Esophagus muscularis mucosa (tissue), 4 donors: ENCODE results near the gene FOLR3. TPM values are rescaled to one million over a fixed set of nuclear protein-coding genes. Genes with fewer than 3 reads are reported as not detected.

Experiments used
- DNase-seq: peaks from one replicate; pipeline ENCODE4 v3.0.0-alpha.2; 2017; ENCODE audit errors: extremely low spot score
- H3K27ac ChIP-seq, 4 donors: fragments of 200-600 bp; sonication (generic); replicated peaks in 1 of 4; 1 replicate in 3 of 4; 2 replicates in 1 of 4; pipeline ENCODE4 v1.5.1; 2016 to 2019; ENCODE audit warnings: mild to moderate bottlenecking in 1 of 4
- H3K27me3 ChIP-seq, 4 donors: fragments of 200-600 bp; sonication (generic); one replicate each; pipeline versions ENCODE4 v1.5.1 to v1.6.0; 2016 to 2019
- H3K36me3 ChIP-seq, 4 donors: fragments of 200-600 bp; sonication (generic); one replicate each; pipeline ENCODE4 v1.5.1; 2016 to 2019
- H3K4me1 ChIP-seq, 4 donors: fragments of 200-600 bp; sonication (generic); one replicate each; pipeline ENCODE4 v1.5.1; 2016 to 2019
- H3K4me3 ChIP-seq, 4 donors: fragments of 200-600 bp; sonication (generic); 1 replicate in 2 of 4; 2 replicates in 2 of 4; pipeline ENCODE4 v1.5.1; 2016 to 2019; ENCODE audit warnings: mild to moderate bottlenecking in 4 of 4, moderate library complexity in 1 of 4
- H3K9me3 ChIP-seq, 4 donors: fragments of 200-600 bp; sonication (generic); 1 replicate in 3 of 4; 2 replicates in 1 of 4; pipeline ENCODE4 v1.5.1; 2016 to 2019
- EP300 ChIP-seq: sonication (generic); formaldehyde crosslinking; IDR thresholded peaks from one replicate; pipeline ENCODE4 v1.6.1; 2017; ENCODE audit warnings: antibody characterized with exemption
- POLR2A ChIP-seq: fragments of 450-650 bp; IDR thresholded peaks from one replicate; pipeline ENCODE4 v1.6.1; 2017; ENCODE audit warnings: antibody characterized with exemption, moderate library complexity, mild to moderate bottlenecking, low read depth
- POLR2AphosphoS5 ChIP-seq, 2 donors: sonication (generic); formaldehyde crosslinking; IDR thresholded peaks; one replicate each; pipeline ENCODE4 v1.6.1; 2017; ENCODE audit warnings: antibody characterized with exemption in 2 of 2
- WGBS: methylation state at CpG from one replicate; pipeline ENCODE4 v1.1.5; 2018; 5-methylcytosine and 5-hydroxymethylcytosine counted together
- intact Hi-C: fragments of 100-400 bp; cut with DNase I; formaldehyde crosslinking; loops from one replicate; pipeline ENCODE4 v1.15.1; 2023
- total RNA-seq, 4 donors: library from RNA; depleted of rRNA; stranded (reverse); fragments of >200 nt; gene quantifications; one replicate each; pipeline versions ENCODE4 v1.1.0 to v1.2.1, GENCODE V29; 2016
- TF ChIP-seq, protein P1 (sequence below), 3 experiments: fragments of 200-600 bp in 2 of 3; fragments of 450-650 bp in 1 of 3; sonication (generic) in 2 of 3; IDR thresholded peaks; one replicate each; pipeline ENCODE4 v1.5.1; 2017 to 2019; ENCODE audit warnings: antibody characterized with exemption in 3 of 3, mild to moderate bottlenecking in 2 of 3, moderate library complexity in 1 of 3

Gene FOLR3
- total RNA-seq, 4 donors from 2014 or later, result 0.50 to 0.83 TPM; not detected in 2

- H3K27me3 ChIP-seq, result peaks cover 0 to 6% (median 0%) of the 10 kb centered on the region in 4 donors
- no peaks in the 10 kb centered on the region for H3K4me1 ChIP-seq
- no peak for TF ChIP-seq POLR2A
- TF ChIP-seq, protein P1, sequence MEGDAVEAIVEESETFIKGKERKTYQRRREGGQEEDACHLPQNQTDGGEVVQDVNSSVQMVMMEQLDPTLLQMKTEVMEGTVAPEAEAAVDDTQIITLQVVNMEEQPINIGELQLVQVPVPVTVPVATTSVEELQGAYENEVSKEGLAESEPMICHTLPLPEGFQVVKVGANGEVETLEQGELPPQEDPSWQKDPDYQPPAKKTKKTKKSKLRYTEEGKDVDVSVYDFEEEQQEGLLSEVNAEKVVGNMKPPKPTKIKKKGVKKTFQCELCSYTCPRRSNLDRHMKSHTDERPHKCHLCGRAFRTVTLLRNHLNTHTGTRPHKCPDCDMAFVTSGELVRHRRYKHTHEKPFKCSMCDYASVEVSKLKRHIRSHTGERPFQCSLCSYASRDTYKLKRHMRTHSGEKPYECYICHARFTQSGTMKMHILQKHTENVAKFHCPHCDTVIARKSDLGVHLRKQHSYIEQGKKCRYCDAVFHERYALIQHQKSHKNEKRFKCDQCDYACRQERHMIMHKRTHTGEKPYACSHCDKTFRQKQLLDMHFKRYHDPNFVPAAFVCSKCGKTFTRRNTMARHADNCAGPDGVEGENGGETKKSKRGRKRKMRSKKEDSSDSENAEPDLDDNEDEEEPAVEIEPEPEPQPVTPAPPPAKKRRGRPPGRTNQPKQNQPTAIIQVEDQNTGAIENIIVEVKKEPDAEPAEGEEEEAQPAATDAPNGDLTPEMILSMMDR (IDR thresholded peaks at IDR 0.05), result no peak
- TF ChIP-seq POLR2AphosphoS5 (IDR thresholded peaks at IDR 0.05), result no peak
- no peak for TF ChIP-seq EP300
- no peak for DNase-seq
- no peak overlapping the region for H3K27ac ChIP-seq
- intact Hi-C loops, result no loop called here
- no peaks in the 10 kb centered on the region for H3K9me3 ChIP-seq
- no peak overlapping the region for H3K4me3 ChIP-seq
- WGBS, result 50% methylated on average over 1 of the region's 1 CpG
- no peaks in the 10 kb centered on the region for H3K36me3 ChIP-seq
Observed at GRCh38 chr11:72122607-72123006, 12.9 kb upstream of the FOLR3 start.

DNA sequence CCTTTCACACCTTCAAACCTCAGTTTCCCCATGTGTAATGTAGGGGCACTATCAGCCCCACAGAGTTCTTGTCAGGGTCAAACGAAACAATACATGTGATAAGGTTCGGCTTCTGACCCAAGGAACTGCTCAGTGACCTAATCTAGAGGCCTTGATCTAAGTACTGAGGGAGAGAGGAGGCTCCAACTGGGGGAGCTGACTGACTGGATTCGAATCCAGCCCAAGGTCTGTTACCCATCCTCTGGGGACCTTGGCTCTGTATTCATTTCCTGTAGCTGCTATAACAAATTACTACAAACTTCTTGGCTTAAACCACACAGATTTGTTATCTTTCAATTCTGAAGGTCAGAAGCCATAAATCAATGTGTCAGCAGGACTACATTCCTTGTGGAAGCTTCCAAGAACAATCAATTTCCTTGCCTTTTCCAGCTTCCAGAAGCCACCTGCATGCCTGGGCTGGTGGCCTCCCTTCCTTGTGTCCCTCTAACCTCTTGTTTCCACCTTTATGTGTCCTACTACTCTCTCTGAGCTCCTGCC, 12.3 kb upstream of the FOLR3 start:
- no peak overlapping the region for H3K4me3 ChIP-seq
- H3K36me3 ChIP-seq, result no peaks in the 10 kb centered on the region
- no peak for DNase-seq
- no peak overlapping the region for H3K27ac ChIP-seq
- WGBS, result 79% methylated on average over 3 of the region's 3 CpGs
- no peaks in the 10 kb centered on the region for H3K9me3 ChIP-seq
- H3K27me3 ChIP-seq, result peaks cover 0 to 6% (median 0%) of the 10 kb centered on the region in 4 donors
- no peaks in the 10 kb centered on the region for H3K4me1 ChIP-seq
- intact Hi-C loops, result no loop called here
- TF ChIP-seq, protein P1 (IDR thresholded peaks at IDR 0.05), result no peak
- TF ChIP-seq POLR2AphosphoS5 (IDR thresholded peaks at IDR 0.05) (no peak), EP300 (no peak), POLR2A (no peak)

DNA sequence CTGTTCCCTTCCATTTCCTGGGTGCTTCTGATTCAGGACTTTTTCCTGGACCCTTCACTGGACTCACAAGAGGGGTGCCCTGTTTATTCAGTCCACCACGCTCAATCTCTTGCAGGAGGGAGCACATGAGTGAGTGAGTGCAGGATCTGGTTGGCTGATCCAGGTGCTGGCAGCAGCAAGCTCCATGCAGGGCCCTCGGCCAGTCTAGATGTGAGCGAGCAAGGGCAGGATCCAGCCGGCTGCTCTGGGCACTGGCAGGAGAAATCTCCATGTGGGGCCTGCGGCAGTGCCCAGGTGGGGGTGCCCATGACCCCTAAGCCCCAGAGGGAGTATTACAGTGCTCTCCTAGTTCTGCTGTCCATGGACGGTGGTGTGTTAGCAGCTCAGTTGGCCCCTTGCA, 11.5 kb upstream of the FOLR3 start:
- 96% methylated on average over 3 of the region's 6 CpGs for WGBS

GRCh38 chr11:72125956-72126355, 9.6 kb upstream of the FOLR3 start:
- Histone ChIP-seq H3K4me3 (no peak overlapping the region), H3K9me3 (no peaks in the 10 kb centered on the region), H3K36me3 (no peaks in the 10 kb centered on the region), H3K27ac (no peak overlapping the region), H3K4me1 (no peaks in the 10 kb centered on the region), H3K27me3 (peaks cover 0 to 1% (median 0%) of the 10 kb centered on the region in 4 donors)
- WGBS, result 63% methylated on average over 1 of the region's 1 CpG
- intact Hi-C loops, result no loop called here
- no peak for DNase-seq
- TF ChIP-seq, protein P1 (IDR thresholded peaks at IDR 0.05), result no peak
- TF ChIP-seq POLR2A (no peak), EP300 (no peak), POLR2AphosphoS5 (IDR thresholded peaks at IDR 0.05) (no peak)

More for the DNA sequence above, 11.5 kb upstream of the FOLR3 start:
- TF ChIP-seq, protein P1 (IDR thresholded peaks at IDR 0.05), result no peak
- TF ChIP-seq POLR2A (no peak), EP300 (no peak), POLR2AphosphoS5 (IDR thresholded peaks at IDR 0.05) (no peak)
- Histone ChIP-seq H3K4me1 (no peaks in the 10 kb centered on the region), H3K27ac (no peak overlapping the region), H3K36me3 (no peaks in the 10 kb centered on the region), H3K4me3 (no peak overlapping the region), H3K27me3 (peaks cover 0 to 2% (median 0%) of the 10 kb centered on the region in 4 donors), H3K9me3 (no peaks in the 10 kb centered on the region)
- intact Hi-C loops, result no loop called here
- DNase-seq, result no peak

GRCh38 chr11:72127923-72128322, 7.6 kb upstream of the FOLR3 start:
- Histone ChIP-seq H3K4me1 (no peaks in the 10 kb centered on the region), H3K27ac (no peak overlapping the region), H3K9me3 (no peaks in the 10 kb centered on the region), H3K36me3 (no peaks in the 10 kb centered on the region), H3K27me3 (peaks cover 0 to 3% (median 0%) of the 10 kb centered on the region in 4 donors), H3K4me3 (no peak overlapping the region)
- 70% methylated on average over 2 of the region's 2 CpGs for WGBS
- no peak for DNase-seq
- intact Hi-C loops, result no loop called here
- TF ChIP-seq POLR2A, result no peak
- TF ChIP-seq, protein P1 (IDR thresholded peaks at IDR 0.05), result no peak
- TF ChIP-seq EP300, result no peak
- no peak for TF ChIP-seq POLR2AphosphoS5 (IDR thresholded peaks at IDR 0.05)
